H1 (cell line): ENCODE measurements around the gene MYO15A. TPM values are rescaled to one million over a fixed set of nuclear protein-coding genes. Genes with fewer than 3 reads are reported as not detected.

Source experiments
- CTCF ChIA-PET: fragments of 300-600 bp; sonication (Branson Sonifier 250); formaldehyde crosslinking; loops from one replicate; lab custom pipeline; 2021; ENCODE audit not compliant: partially characterized antibody; lab: Charles Lee
- POLR2A ChIA-PET: fragments of 300-600 bp; sonication (Branson Sonifier 250); formaldehyde crosslinking; loops from one replicate; lab custom pipeline; 2021; ENCODE audit warnings: inconsistent platforms; ENCODE audit not compliant: partially characterized antibody; lab: Charles Lee
- DNase-seq, 2 experiments: peaks; one replicate each; pipeline versions ENCODE4 v3.0.0 to v3.0.0-alpha.2; 2010 to 2022; ENCODE audit warnings: low spot score in 2 of 2, low read depth in 1 of 2, mixed read lengths in 1 of 2
- FAIRE-seq: peaks from 2 replicates; lab custom pipeline; 2011; peaks lifted over from hg19 to GRCh38; lab: Jason Lieb, UNC
- H2AFZ ChIP-seq: 2 replicates; pipeline ENCODE4 v1.8.1; 2012; ENCODE audit warnings: low read length, inconsistent platforms
- H2AK5ac ChIP-seq: 2 replicates; pipeline ENCODE4 v1.6.1; 2013; ENCODE audit warnings: low read depth, low read length
- H2BK120ac ChIP-seq: replicated peaks from 2 replicates; pipeline ENCODE3; 2013; ENCODE audit warnings: low read depth, low read length, inconsistent platforms
- H2BK12ac ChIP-seq: 2 replicates; pipeline ENCODE4 v1.6.1; 2013; ENCODE audit warnings: low read depth, low read length
- H2BK15ac ChIP-seq: 2 replicates; pipeline ENCODE4 v1.6.1; 2013; ENCODE audit warnings: low read length
- H2BK20ac ChIP-seq: 2 replicates; pipeline ENCODE4 v1.6.1; 2013; ENCODE audit warnings: low read length
- H2BK5ac ChIP-seq: 2 replicates; pipeline ENCODE4 v1.6.1; 2013; ENCODE audit warnings: low read depth, low read length
- H3K14ac ChIP-seq: 2 replicates; pipeline ENCODE4 v1.6.1; 2013; ENCODE audit warnings: inconsistent platforms; ENCODE audit not compliant: insufficient read length
- H3K18ac ChIP-seq: 2 replicates; pipeline ENCODE4 v1.6.1; 2013; ENCODE audit warnings: low read length; ENCODE audit errors: extremely low read depth
- H3K23ac ChIP-seq: 2 replicates; pipeline ENCODE4 v1.6.1; 2013; ENCODE audit warnings: inconsistent platforms; ENCODE audit not compliant: insufficient read length
- H3K23me2 ChIP-seq: 2 replicates; pipeline ENCODE4 v1.6.1; 2013; ENCODE audit warnings: low read depth, low read length
- H3K27ac ChIP-seq: 2 replicates; pipeline ENCODE4 v1.6.1; 2011; ENCODE audit warnings: low read depth, low read length, inconsistent platforms
- H3K27me3 ChIP-seq, 4 experiments: replicated peaks in 1 of 4; 1 replicate in 1 of 4; 2 replicates in 3 of 4; pipeline versions ENCODE4 v1.6.1 to v1.8.1; 2011 to 2013; ENCODE audit warnings: low read length in 3 of 4, mild to moderate bottlenecking in 3 of 4, inconsistent platforms in 2 of 4, mixed read lengths in 2 of 4, moderate library complexity in 1 of 4; ENCODE audit not compliant: control insufficient read depth in 3 of 4, insufficient read depth in 3 of 4; ENCODE audit errors: extremely low read depth in 1 of 4
- H3K36me3 ChIP-seq, 4 experiments: 2 replicates each; pipeline versions ENCODE4 v1.6.1 to v1.8.1; 2011 to 2013; ENCODE audit warnings: mild to moderate bottlenecking in 4 of 4, low read length in 3 of 4, moderate library complexity in 2 of 4, control low read depth in 1 of 4, inconsistent platforms in 1 of 4; ENCODE audit not compliant: insufficient read depth in 4 of 4, control insufficient read depth in 2 of 4
- H3K4ac ChIP-seq: replicated peaks from 2 replicates; pipeline ENCODE3; 2013; ENCODE audit warnings: low read length, low read depth, mixed read lengths, inconsistent platforms; ENCODE audit not compliant: insufficient read length
- H3K4me1 ChIP-seq, 4 experiments: replicated peaks in 1 of 4; 1 replicate in 1 of 4; 2 replicates in 3 of 4; pipeline versions ENCODE4 v1.6.1 to v1.8.1; 2011 to 2013; ENCODE audit warnings: low read length in 3 of 4, inconsistent platforms in 2 of 4, mixed read lengths in 1 of 4; ENCODE audit not compliant: insufficient read depth in 4 of 4, control insufficient read depth in 3 of 4
- H3K4me2 ChIP-seq, 2 experiments: 2 replicates each; pipeline versions ENCODE4 v1.6.1 to v1.8.1; 2011 to 2013; ENCODE audit warnings: low read depth in 2 of 2, low read length in 2 of 2, control low read depth in 1 of 2, inconsistent platforms in 1 of 2, mild to moderate bottlenecking in 1 of 2; ENCODE audit not compliant: insufficient read depth in 1 of 2
- H3K4me3 ChIP-seq, 4 experiments: fragments of 200-600, 300-600 bp in 1 of 4; sonication (generic), shearing (Covaris generic), sonication (Bioruptor Twin) in 1 of 4; 2 replicates each; pipeline versions ENCODE4 v1.5.1 to v1.8.1; 2011 to 2016; ENCODE audit warnings: low read length in 4 of 4, low read depth in 3 of 4, control low read depth in 2 of 4, inconsistent platforms in 2 of 4, mild to moderate bottlenecking in 2 of 4, mixed read lengths in 1 of 4, moderate library complexity in 1 of 4; ENCODE audit not compliant: insufficient read depth in 2 of 4; ENCODE audit errors: extremely low read depth in 1 of 4
- H3K56ac ChIP-seq: replicated peaks from 2 replicates; pipeline ENCODE3; 2013; ENCODE audit warnings: low read depth, mild to moderate bottlenecking, mixed read lengths, low read length, inconsistent platforms; ENCODE audit not compliant: insufficient read length
- H3K79me1 ChIP-seq: 2 replicates; pipeline ENCODE4 v1.6.1; 2013; ENCODE audit warnings: low read depth, low read length, control low read depth
- H3K79me2 ChIP-seq, 2 experiments: 2 replicates each; pipeline versions ENCODE4 v1.6.1 to v1.8.1; 2012 to 2013; ENCODE audit warnings: low read length in 2 of 2, mild to moderate bottlenecking in 2 of 2, inconsistent platforms in 1 of 2; ENCODE audit not compliant: insufficient read depth in 2 of 2, control insufficient read depth in 1 of 2
- H3K9ac ChIP-seq, 4 experiments: replicated peaks in 1 of 4; 1 replicate in 1 of 4; 2 replicates in 3 of 4; pipeline versions ENCODE4 v1.6.1 to v1.8.1; 2011 to 2013; ENCODE audit warnings: low read depth in 3 of 4, low read length in 3 of 4, control low read depth in 2 of 4, mild to moderate bottlenecking in 2 of 4, moderate library complexity in 2 of 4, inconsistent platforms in 1 of 4; ENCODE audit errors: extremely low read depth in 1 of 4
- H3K9me3 ChIP-seq, 2 experiments: 2 replicates each; pipeline versions ENCODE4 v1.6.1 to v1.8.1; 2012 to 2013; ENCODE audit warnings: mild to moderate bottlenecking in 2 of 2, moderate library complexity in 2 of 2, control low read depth in 1 of 2, inconsistent platforms in 1 of 2, low read depth in 1 of 2, low read length in 1 of 2, mixed read lengths in 1 of 2; ENCODE audit not compliant: insufficient read depth in 2 of 2
- H4K20me1 ChIP-seq, 2 experiments: replicated peaks in 1 of 2; 2 replicates each; pipeline versions ENCODE3 to v1.8.1; 2011 to 2013; ENCODE audit warnings: inconsistent platforms in 2 of 2, low read length in 2 of 2, mild to moderate bottlenecking in 1 of 2; ENCODE audit not compliant: insufficient read depth in 2 of 2, control insufficient read depth in 1 of 2
- H4K5ac ChIP-seq: 2 replicates; pipeline ENCODE4 v1.6.1; 2013; ENCODE audit warnings: low read length, low read depth, mixed read lengths, inconsistent platforms; ENCODE audit not compliant: insufficient read length
- H4K8ac ChIP-seq: 2 replicates; pipeline ENCODE4 v1.8.0; 2013; ENCODE audit warnings: mild to moderate bottlenecking, moderate library complexity, low read length, inconsistent platforms; ENCODE audit not compliant: insufficient read depth; ENCODE audit errors: extremely low read depth
- H4K91ac ChIP-seq: replicated peaks from 2 replicates; pipeline ENCODE3; 2013; ENCODE audit warnings: low read length, mixed read lengths, inconsistent platforms; ENCODE audit not compliant: insufficient read length
- HDAC6 ChIP-seq: IDR thresholded peaks from one replicate; pipeline ENCODE4 v1.7.1; 2012; ENCODE audit warnings: low read depth, mild to moderate bottlenecking, inconsistent platforms, low read length, moderate library complexity
- POLR2AphosphoS5 ChIP-seq: IDR thresholded peaks from 2 replicates; pipeline ENCODE4 v1.6.1; 2011; ENCODE audit warnings: low read depth, low read length
- RAD21 ChIP-seq, 2 experiments: IDR thresholded peaks in 1 of 2; conservative IDR thresholded peaks in 1 of 2; 2 replicates each; pipeline ENCODE4 v1.6.1; 2011; ENCODE audit warnings: low read depth in 2 of 2, low read length in 2 of 2, improper control_type of control experiment in 1 of 2, inconsistent platforms in 1 of 2, mild to moderate bottlenecking in 1 of 2, moderate library complexity in 1 of 2
- RBBP5 ChIP-seq: IDR thresholded peaks from 2 replicates; pipeline ENCODE4 v1.7.1; 2012; ENCODE audit warnings: low read depth, mild to moderate bottlenecking, inconsistent platforms, low read length, moderate library complexity, borderline replicate concordance
- SIN3A ChIP-seq, 2 experiments: IDR thresholded peaks in 1 of 2; conservative IDR thresholded peaks in 1 of 2; 2 replicates each; pipeline ENCODE4 v1.6.1; 2011 to 2012; ENCODE audit warnings: low read length in 2 of 2, improper control_type of control experiment in 1 of 2, low read depth in 1 of 2, mild to moderate bottlenecking in 1 of 2
- SRF ChIP-seq: IDR thresholded peaks from 2 replicates; pipeline ENCODE4 v1.6.1; 2011; ENCODE audit warnings: mild to moderate bottlenecking, low read depth, low read length, moderate library complexity
- TBP ChIP-seq: IDR thresholded peaks from 2 replicates; pipeline ENCODE4 v1.6.1; 2011; ENCODE audit warnings: low read depth, low read length, improper control_type of control experiment
- WGBS, 2 experiments: shearing (Covaris generic) in 1 of 2; methylation state at CpG; one replicate each; pipeline versions ENCODE4 v1.1.6 to v1.1.7; 2013 to 2015; ENCODE audit warnings: low lambda C conversion rate in 2 of 2, mixed read lengths in 2 of 2, inconsistent platforms in 1 of 2, low coverage in 1 of 2, missing lambda C conversion rate in 1 of 2; ENCODE audit not compliant: insufficient replicate concordance in 2 of 2, insufficient coverage in 1 of 2, insufficient read length in 1 of 2; ENCODE audit errors: extremely low coverage in 1 of 2, missing lambda C conversion rate in 1 of 2; 5-methylcytosine and 5-hydroxymethylcytosine counted together
- polyA plus RNA-seq, 7 experiments: library from polyadenylated mRNA; depleted of rRNA in 3 of 7; stranded (reverse) in 5 of 7; unstranded in 2 of 7; fragments of >200 nt in 5 of 7; fragments of 200-250 nt in 2 of 7; gene quantifications; 1 replicate in 5 of 7; 2 replicates in 1 of 7; 4 replicates in 1 of 7; pipeline versions ENCODE4 v1.2.1 to v1.2.3, GENCODE V29; 2011 to 2013; ENCODE audit warnings: missing spikeins in 2 of 7, mixed read lengths in 2 of 7
- total RNA-seq: library from RNA; stranded (reverse); fragmentation: NEBNext Ultra II Directional; extraction: Animal tissue kit (Norgen Biotek cat#: 25700); gene quantifications from 2 replicates; pipeline ENCODE4 v1.2.1, GENCODE V29; 2021
- TF ChIP-seq, protein P1 (sequence below), 3 experiments: IDR thresholded peaks; 1 replicate in 2 of 3; 2 replicates in 1 of 3; pipeline versions ENCODE4 v1.5.1 to v1.6.1; 2011; ENCODE audit warnings: low read length in 3 of 3, mild to moderate bottlenecking in 3 of 3, inconsistent platforms in 2 of 3, low read depth in 1 of 3, moderate library complexity in 1 of 3; ENCODE audit not compliant: insufficient read depth in 1 of 3; ENCODE audit errors: control extremely low read depth in 1 of 3

The MYO15A gene
- total and polyA plus RNA-seq, 2 of the 8 experiments (the other 6 are each of a cell fraction or from before 2014, with no cell fraction given) = 1.6 to 4.2 TPM

DNA sequence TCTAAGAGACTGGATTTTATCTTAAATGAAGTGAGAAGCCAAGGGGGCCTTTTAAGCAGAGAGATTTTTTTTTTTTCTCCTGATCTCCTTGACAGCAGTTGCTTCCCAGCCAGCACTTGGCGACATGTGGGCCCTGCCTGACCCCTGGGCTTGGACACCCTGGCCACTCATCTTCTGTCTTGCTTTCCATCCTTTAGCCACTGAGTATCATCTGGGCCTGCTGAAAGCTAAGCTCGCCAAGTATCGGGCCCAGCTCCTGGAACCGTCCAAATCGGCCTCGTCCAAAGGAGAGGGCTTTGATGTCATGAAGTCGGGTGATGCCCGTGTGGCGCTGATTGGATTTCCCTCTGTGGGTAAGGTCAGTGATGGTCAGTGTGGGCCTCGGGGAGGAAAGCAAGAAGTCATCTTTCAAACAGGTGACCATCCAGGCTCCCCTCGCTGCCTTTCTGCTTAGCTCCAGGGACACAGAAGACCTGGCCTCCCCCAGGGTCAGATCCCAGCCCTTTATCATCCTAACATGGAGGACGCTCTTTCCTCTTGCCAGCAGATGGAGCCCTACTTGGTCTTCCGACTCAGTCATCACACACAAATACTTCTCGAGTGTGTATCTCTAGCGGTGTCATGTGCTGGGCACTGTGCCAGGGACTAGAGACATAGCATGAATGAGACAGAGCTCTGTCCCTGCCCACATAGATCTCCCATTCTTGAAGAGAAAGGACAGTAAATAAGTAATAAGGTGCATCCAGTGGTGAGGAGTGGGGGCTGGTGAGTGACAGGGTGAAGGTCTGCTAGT lies 14.7 kb upstream of the MYO15A start:
- no peak overlapping the region for H2BK15ac ChIP-seq
- H2AK5ac ChIP-seq = no peak overlapping the region
- 93% methylated on average over 15 of the region's 15 CpGs; no CpG with 5 or more reads in 1 of the 2 experiments for WGBS, 2 experiments
- no peak overlapping the region for H2AFZ ChIP-seq
- H3K79me2 ChIP-seq = peaks cover under 1 to 10% of the 10 kb centered on the region in 2 experiments; a peak in 3 of 4 replicates
- no peak overlapping the region for H3K4ac ChIP-seq
- no peak for DNase-seq
- H3K79me1 ChIP-seq = peaks cover 3% of the 10 kb centered on the region
- H3K27me3 ChIP-seq = no peaks in the 10 kb centered on the region
- H2BK12ac ChIP-seq = no peak overlapping the region
- ChIA-PET CTCF (interaction anchor here (0.6 to 2.1 kb wide), 14 partner anchors 10 to 99 kb away, joined by 3 to 18 read pairs (median 4); no protein-coding TSS in a partner anchor), POLR2A (interaction anchor here (0.9 to 1.5 kb wide), 6 partner anchors 9 to 92 kb away, joined by 3 to 5 read pairs (median 4); no protein-coding TSS in a partner anchor)
- no peak overlapping the region for H3K23ac ChIP-seq
- H2BK20ac ChIP-seq = no peak overlapping the region
- no peak overlapping the region for H2BK120ac ChIP-seq
- no peak overlapping the region for H3K56ac ChIP-seq
- no peak overlapping the region for H3K4me2 ChIP-seq
- 0 out of 2 replicates have a peak, but pooled peaks cover under 1% of the 10 kb centered on the region for H3K23me2 ChIP-seq
- peaks cover 2% of the 10 kb centered on the region in 2 experiments for H4K20me1 ChIP-seq
- H4K8ac ChIP-seq = no peak overlapping the region; the same call in 1 of the 2 replicates
- H4K91ac ChIP-seq = no peak overlapping the region
- H3K14ac ChIP-seq = no peak overlapping the region
- H3K27ac ChIP-seq = no peak overlapping the region
- H3K36me3 ChIP-seq = peaks cover 9 to 40% (median 23%) of the 10 kb centered on the region in 4 experiments; a peak in 5 of 8 replicates
- H3K4me1 ChIP-seq = peaks cover under 1 to 3% (median 1%) of the 10 kb centered on the region in 4 experiments; a peak in 4 of 7 replicates
- no peak overlapping the region for H2BK5ac ChIP-seq
- no peak overlapping the region for H3K4me3 ChIP-seq
- H3K9me3 ChIP-seq = no peaks in the 10 kb centered on the region
- no peak overlapping the region for H3K9ac ChIP-seq
- FAIRE-seq = no peak
- no peak overlapping the region for H4K5ac ChIP-seq
- H3K18ac ChIP-seq = no peak overlapping the region
- TF ChIP-seq RBBP5 (no peak), SIN3A (conservative IDR thresholded peaks at IDR 0.05 in 1 of 2, IDR thresholded peaks at IDR 0.05 in 1 of 2; ENCODE audit: low read depth in 1 of 2, low read length in 2 of 2) (no peak), TBP (no peak), SRF (no peak), HDAC6 (no peak), RAD21 (IDR thresholded peaks at IDR 0.05 in 1 of 2, conservative IDR thresholded peaks at IDR 0.05 in 1 of 2; ENCODE audit: low read depth in 2 of 2, low read length in 2 of 2) (peak in 1 of 2 experiments; percentile 45; a peak in 2 of 4 replicates), POLR2AphosphoS5 (0 out of 2 replicates have a peak, but pooled peaks have one; percentile 5)
- TF ChIP-seq, protein P1, sequence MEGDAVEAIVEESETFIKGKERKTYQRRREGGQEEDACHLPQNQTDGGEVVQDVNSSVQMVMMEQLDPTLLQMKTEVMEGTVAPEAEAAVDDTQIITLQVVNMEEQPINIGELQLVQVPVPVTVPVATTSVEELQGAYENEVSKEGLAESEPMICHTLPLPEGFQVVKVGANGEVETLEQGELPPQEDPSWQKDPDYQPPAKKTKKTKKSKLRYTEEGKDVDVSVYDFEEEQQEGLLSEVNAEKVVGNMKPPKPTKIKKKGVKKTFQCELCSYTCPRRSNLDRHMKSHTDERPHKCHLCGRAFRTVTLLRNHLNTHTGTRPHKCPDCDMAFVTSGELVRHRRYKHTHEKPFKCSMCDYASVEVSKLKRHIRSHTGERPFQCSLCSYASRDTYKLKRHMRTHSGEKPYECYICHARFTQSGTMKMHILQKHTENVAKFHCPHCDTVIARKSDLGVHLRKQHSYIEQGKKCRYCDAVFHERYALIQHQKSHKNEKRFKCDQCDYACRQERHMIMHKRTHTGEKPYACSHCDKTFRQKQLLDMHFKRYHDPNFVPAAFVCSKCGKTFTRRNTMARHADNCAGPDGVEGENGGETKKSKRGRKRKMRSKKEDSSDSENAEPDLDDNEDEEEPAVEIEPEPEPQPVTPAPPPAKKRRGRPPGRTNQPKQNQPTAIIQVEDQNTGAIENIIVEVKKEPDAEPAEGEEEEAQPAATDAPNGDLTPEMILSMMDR (IDR thresholded peaks at IDR 0.05; ENCODE audit: control extremely low read depth in 1 of 3, insufficient read depth in 1 of 3, low read depth in 1 of 3, low read length in 3 of 3) = peak; percentile 39 to 76 (median 55); a peak in 3 of 4 replicates
